HPDE6-E6E7 (cell line): ENCODE data around the gene SCGN.

Experiments used
- DNase-seq: peaks from one replicate; pipeline ENCODE4 v3.0.0; 2011; ENCODE audit warnings: missing footprints; ENCODE audit errors: extremely low spot score

The SCGN gene

DNA sequence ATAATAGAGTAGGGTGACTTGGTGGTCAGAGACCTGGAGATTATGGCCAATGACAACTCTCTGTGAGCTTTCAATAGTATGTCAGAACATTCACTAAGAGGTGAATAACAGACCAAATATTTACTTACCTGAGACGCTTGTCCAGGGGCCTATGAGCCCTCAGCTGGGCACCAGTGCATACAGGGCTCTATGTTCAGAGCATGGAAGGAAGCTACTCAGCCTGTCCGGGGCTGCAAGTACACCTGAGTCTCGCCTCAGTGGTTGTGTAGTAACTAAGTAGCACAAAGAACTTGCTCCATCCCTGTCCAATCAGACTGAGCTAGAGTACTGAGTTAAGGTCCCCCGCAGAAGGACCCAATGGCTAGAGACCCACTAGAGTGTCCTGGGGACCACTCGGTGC, 11.6 kb upstream of the SCGN start:
- no peak for DNase-seq

DNA sequence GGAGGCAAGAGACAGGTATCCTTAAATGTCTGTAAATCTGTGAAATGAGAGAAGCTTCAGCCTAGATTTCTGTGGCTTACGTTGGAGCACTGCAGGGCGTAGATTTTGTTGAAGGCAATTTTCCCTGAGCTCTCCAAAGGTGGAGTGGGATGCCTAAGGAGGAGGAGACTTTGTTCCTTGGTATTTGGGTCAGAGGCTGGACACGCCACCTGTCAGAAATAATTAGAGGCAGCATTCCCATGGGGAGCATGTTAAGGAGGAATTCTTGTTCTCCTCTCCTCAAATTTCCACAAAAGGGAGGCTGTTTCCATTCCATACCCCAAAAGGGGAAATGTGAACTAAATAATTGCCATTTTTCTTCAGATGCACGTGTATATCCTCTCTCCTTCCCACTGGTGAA, 11.1 kb upstream of the SCGN start:
- no peak for DNase-seq

DNA sequence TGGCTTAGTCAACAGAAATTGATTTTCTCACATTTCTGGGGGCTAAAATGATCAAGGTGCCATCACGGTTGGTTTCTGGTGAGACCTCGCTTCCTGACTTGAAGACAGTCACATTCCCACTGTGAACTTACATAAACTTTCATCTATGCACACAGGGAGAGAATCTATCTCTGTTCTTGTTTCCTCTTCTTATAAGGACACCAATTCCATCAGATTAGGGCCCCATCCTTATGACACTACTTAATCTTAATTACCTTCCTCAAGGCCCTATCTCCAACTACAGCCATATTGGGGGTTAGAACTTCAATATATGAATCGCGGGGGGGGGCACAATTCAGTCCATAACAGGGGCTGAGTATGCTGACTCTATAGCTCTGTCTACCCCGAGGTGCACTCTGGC, 10.6 kb upstream of the SCGN start:
- DNase-seq = no peak

GRCh38 chr6:25641940-25642666, 9.9 kb upstream of the SCGN start:
- DNase-seq = no peak

- no peak for DNase-seq
Observed at GRCh38 chr6:25642667-25643328, 9.2 kb upstream of the SCGN start.

DNA sequence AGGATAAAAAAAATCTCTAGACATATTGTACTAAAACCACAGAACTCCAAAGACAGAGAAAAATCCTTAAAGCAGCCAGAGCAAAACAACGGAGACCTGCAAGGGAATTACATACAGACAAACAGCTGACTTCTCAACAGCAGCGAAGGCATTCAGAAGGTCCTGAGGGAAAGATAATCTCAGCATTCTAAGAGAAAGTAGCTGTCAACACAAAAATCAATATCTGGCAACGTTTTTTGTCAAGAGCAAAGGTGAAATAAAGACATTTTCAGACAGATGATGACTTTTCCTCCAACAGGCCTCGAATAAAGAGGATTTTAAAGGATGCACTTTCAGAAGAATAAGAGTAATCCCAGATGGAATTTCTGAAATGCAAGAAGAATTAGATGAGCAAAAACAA, 6.1 kb upstream of the SCGN start:
- DNase-seq = no peak

DNA sequence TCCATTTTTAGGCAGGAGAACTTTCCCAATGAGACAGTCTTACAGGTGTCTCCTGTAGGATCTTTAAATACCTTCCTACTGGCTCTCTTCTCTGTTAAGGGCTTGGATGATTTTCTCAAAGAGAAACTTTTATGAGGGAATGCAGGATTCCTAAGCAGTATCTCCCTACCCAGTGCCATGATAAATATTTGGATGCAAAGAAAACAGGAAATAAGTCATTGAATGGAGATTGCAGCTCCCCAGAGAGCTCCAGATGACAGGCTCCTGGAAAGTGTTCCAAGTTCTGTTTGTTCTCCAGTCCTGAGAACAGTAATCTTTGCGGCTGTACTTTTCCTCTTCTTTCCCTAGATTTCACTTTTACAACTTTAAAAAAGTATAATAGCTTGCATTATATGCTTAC, 2.4 kb upstream of the SCGN start:
- no peak for DNase-seq

GRCh38 chr6:25655723-25656122, 3.7 kb downstream of the SCGN start:
- no peak for DNase-seq

DNA sequence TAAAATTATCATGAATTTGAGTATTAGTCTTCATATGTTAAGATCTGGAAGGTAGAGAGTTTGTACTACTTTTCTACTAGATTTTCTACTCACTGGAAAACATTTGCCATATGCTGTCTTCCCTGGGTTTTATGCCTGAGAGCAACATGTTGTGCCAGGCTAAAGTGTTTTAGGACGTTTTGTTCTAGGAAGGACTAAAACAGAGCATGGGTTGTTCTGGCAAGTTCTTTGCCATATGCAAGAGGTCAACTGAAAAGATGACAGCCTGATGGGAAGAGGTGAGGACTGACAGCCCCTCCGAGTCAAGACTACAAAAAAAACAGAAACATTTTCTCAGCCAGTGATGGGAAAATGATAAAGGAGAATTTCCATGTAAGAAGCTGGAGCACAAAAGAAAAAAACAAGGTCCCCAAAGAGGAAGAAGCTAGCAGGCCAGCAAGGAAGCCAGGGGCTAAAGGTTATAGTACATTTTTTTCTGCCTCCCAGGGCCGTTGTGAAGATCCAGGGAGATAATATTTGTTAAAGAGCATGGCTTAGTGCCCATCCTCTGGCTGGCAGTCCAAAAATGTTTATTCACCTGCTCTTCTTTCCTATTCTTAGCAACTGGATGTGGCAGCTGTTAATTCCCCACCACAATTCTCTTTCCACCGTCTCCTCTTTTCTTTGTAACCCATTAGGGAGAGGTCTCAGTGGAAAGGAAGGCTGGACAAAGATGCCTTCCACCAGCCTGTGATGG, 7.8 kb downstream of the SCGN start:
- no peak for DNase-seq

- DNase-seq = peak; percentile 90
Observed at GRCh38 chr6:25660512-25660911, 8.5 kb downstream of the SCGN start.

- DNase-seq = no peak
Observed at GRCh38 chr6:25661129-25661779, 9.2 kb downstream of the SCGN start.

GRCh38 chr6:25665455-25665854, 13.4 kb downstream of the SCGN start:
- no peak for DNase-seq

DNA sequence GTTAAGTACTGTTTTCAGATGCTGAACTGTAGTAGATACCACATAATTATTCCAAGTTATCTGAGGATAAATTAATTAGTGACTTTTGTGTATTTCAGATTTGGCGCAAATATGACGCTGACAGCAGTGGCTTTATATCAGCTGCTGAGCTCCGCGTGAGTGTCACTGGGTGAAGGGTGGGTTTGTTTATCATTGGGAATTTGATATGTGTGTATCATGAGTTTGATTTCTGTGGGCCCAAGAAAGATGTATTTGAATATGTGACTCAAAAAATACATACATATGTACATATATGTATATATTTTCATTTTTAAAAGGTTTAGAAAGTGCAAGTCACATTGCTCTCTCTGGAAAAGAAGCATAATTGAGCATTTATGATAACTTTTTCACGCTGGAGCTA, 17.4 kb downstream of the SCGN start:
- DNase-seq = no peak

DNA sequence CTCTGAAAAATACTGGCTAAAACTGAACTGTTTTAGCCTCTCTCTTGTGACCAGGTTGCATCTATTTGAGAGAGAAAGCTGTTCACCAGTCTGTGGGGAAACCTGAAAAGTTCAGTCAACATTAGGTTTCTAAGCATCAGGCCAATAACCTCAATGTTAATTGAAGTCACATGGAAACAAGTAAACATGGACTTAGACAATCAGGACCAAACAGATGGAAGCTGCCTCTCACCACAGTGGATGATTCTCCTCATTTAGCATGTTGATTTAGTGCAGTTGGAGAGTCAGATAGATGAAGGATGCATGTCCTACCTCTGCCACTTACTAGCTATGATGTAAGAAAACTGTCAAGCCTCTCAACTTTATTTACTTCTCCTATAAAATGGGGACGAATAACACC, 18.2 kb downstream of the SCGN start:
- DNase-seq = no peak

- DNase-seq = peak; percentile 8
Observed at GRCh38 chr6:25670793-25671513, 18.9 kb downstream of the SCGN start.

- DNase-seq = no peak
Observed at GRCh38 chr6:25671652-25672051, 19.6 kb downstream of the SCGN start.

DNA sequence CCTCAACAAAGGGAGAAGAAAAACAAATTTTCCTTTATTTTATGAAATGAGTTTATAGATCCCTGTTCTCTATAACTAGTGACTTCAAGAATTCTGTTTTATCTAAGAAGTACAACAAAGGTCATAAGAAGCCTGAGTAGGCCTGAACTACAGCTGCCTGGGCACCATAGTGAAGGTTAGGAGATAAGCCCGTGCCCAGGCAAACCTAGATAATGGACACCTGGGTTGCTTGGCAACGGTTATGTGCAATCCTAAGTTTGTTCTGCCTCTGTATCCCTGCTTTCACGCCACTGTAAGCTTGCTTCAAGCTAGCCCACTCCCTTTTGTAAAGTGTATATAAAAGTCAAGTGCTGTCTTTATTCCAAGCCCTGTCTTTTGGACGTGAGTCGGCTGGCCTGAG, 23.2 kb downstream of the SCGN start:
- no peak for DNase-seq

DNA sequence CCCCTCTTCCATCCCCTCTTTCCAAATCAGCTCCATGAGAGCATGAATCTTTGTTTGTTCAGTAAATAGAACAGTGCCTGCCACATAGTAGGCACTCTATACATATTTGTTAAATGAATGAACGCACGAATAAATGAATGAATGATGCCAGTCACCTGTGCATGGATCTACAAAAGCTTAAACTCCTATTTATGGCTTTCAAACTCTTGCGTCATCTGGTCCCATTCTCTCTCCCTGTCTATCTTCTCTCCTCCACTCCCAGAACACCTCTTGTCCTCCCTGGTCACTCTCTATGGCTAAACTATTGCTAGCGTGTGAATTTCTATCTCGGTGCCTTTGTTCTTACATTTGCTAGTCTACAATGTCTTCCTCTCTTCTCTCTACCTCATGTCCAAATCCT, 24.8 kb downstream of the SCGN start:
- DNase-seq = no peak

- no peak for DNase-seq
Observed at GRCh38 chr6:25681848-25682247, 29.8 kb downstream of the SCGN start.

DNA sequence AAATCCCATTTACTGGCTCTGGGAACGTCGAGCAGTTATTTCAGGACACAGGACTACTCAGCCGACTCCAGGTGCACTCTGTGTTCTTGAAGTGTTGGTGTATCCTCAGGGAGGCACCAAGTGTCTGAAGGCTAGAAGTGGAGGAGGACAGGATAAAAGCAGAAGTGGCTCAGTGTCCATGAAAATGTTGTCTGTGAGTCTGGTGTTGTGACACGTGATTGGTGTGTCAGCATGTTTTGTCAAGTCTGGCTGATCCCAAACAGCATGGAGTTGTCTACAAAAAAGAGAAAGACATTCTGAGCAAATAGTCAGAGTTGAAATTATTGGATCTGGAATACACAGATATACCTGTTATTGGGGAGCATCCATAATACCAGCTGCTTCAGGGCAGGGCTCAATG, 30.3 kb downstream of the SCGN start:
- DNase-seq = no peak

- DNase-seq = no peak
Observed at GRCh38 chr6:25684565-25684964, 32.5 kb downstream of the SCGN start.

DNA sequence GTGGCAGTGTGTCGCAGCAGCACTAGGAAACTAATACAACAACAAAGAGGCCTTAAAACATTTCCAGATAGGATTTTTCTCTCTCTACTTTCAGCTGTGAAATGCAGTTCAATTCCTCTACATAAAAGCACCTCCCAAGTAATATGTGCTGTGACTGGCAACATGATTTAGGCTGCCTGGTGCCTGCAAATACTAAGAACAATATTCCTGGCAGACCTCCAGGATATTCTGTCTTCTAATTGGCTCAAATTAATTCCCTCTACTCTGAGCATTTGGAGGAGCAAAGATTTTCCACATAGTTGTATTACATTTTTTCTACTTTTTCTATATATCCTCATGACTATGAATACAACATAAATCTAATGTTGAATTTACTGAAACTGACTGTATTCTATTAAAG, 33.2 kb downstream of the SCGN start:
- no peak for DNase-seq
